SH-SY5Y (cell line): ENCODE data around the gene DIO1.

Experiments
- GATA2 ChIP-seq: IDR thresholded peaks from 2 replicates; pipeline ENCODE4 v1.6.1; 2011; ENCODE audit warnings: mild to moderate bottlenecking, low read depth, low read length
- GATA3 ChIP-seq: IDR thresholded peaks from 2 replicates; pipeline ENCODE4 v1.6.1; 2011; ENCODE audit warnings: low read depth, mild to moderate bottlenecking, low read length, moderate library complexity

Gene DIO1

GRCh38 chr1:53893999-53894636 lies at the start of gene DIO1:
Gene DIO1, plus strand, starts transcription at chr1:53894187. Its CDS starts 24 bp downstream, at chr1:53894211.
- TF ChIP-seq GATA2 (no peak), GATA3 (no peak)

GRCh38 chr1:53847980-53848379 lies 46.0 kb upstream of the DIO1 start:
- TF ChIP-seq GATA3 (no peak), GATA2 (no peak)

GRCh38 chr1:53850082-53850673 lies 43.8 kb upstream of the DIO1 start:
- TF ChIP-seq GATA3 = no peak
- TF ChIP-seq GATA2 = no peak

- TF ChIP-seq GATA3 (no peak), GATA2 (no peak)
These were observed 42.3 kb upstream of the DIO1 start for GRCh38 chr1:53851571-53852285.

- TF ChIP-seq GATA3 = no peak
- TF ChIP-seq GATA2 = no peak
These were observed 33.0 kb upstream of the DIO1 start for GRCh38 chr1:53860967-53861411.

- TF ChIP-seq GATA2 (no peak), GATA3 (no peak)
These were observed 31.5 kb upstream of the DIO1 start for GRCh38 chr1:53862507-53862906.

GRCh38 chr1:53868565-53868964 lies 25.4 kb upstream of the DIO1 start:
- TF ChIP-seq GATA3 = no peak
- no peak for TF ChIP-seq GATA2

- TF ChIP-seq GATA3 (no peak), GATA2 (no peak)
These were observed 24.4 kb upstream of the DIO1 start for GRCh38 chr1:53869454-53870117.

- no peak for TF ChIP-seq GATA2
- TF ChIP-seq GATA3 = no peak
These were observed 22.8 kb upstream of the DIO1 start for GRCh38 chr1:53871221-53871620.

- TF ChIP-seq GATA2 (no peak), GATA3 (no peak)
These were observed 22.1 kb upstream of the DIO1 start for GRCh38 chr1:53871773-53872484.

- TF ChIP-seq GATA3 = no peak
These were observed 15.4 kb upstream of the DIO1 start for GRCh38 chr1:53878492-53879105.

GRCh38 chr1:53888681-53889080 lies 5.3 kb upstream of the DIO1 start:
- TF ChIP-seq GATA3 = no peak
- TF ChIP-seq GATA2 = no peak
